NCI-H2171 (cell line): ENCODE measurements around the gene AP2A2.
"Not testable (repeated sequence)": the region's sequence is repeated elsewhere in the genome, so short reads cannot be mapped to it uniquely, and the experiment has no call there.

ENCODE experiments used
- DNase-seq: peaks from one replicate; lab custom pipeline; 2025; lab: John Stamatoyannopoulos, UW

Gene AP2A2

GRCh38 chr11:975376-975775 lies 49.7 kb downstream of the AP2A2 start:
- DNase-seq, result not testable (repeated sequence)

GRCh38 chr11:975827-976226 lies 50.2 kb downstream of the AP2A2 start:
- DNase-seq, result no peak

GRCh38 chr11:976431-977160 lies 50.9 kb downstream of the AP2A2 start:
- DNase-seq, result no peak

GRCh38 chr11:977830-978720 lies 52.4 kb downstream of the AP2A2 start:
- DNase-seq, result no peak

- DNase-seq, result no peak
These were observed 53.1 kb downstream of the AP2A2 start for GRCh38 chr11:978781-979180.

GRCh38 chr11:980438-981357 lies 55.0 kb downstream of the AP2A2 start:
- no peak for DNase-seq

GRCh38 chr11:981764-982163 lies 56.1 kb downstream of the AP2A2 start:
- DNase-seq, result no peak

- DNase-seq, result no peak
These were observed 58.9 kb downstream of the AP2A2 start for GRCh38 chr11:984546-984945.

GRCh38 chr11:985406-985805 lies 59.7 kb downstream of the AP2A2 start:
- no peak for DNase-seq

GRCh38 chr11:985848-986247 lies 60.2 kb downstream of the AP2A2 start:
- no peak for DNase-seq

- no peak for DNase-seq
These were observed 60.7 kb downstream of the AP2A2 start for GRCh38 chr11:986270-986951.

GRCh38 chr11:986952-987305 lies 61.3 kb downstream of the AP2A2 start:
- DNase-seq, result no peak

GRCh38 chr11:987671-988070 lies 62.0 kb downstream of the AP2A2 start:
- DNase-seq, result no peak

GRCh38 chr11:990101-990500 lies 64.4 kb downstream of the AP2A2 start:
- no peak for DNase-seq

- DNase-seq, result no peak
These were observed 65.4 kb downstream of the AP2A2 start for GRCh38 chr11:991034-991433.

GRCh38 chr11:991711-992307 lies 66.1 kb downstream of the AP2A2 start:
- DNase-seq, result no peak

GRCh38 chr11:992577-992976 lies 66.9 kb downstream of the AP2A2 start:
- DNase-seq, result no peak

GRCh38 chr11:993632-994167 lies 68.0 kb downstream of the AP2A2 start:
- DNase-seq, result no peak

- DNase-seq, result no peak
These were observed 69.5 kb downstream of the AP2A2 start for GRCh38 chr11:995044-995751.

- DNase-seq, result peak; percentile 85
These were observed 70.2 kb downstream of the AP2A2 start for GRCh38 chr11:995752-996420.
